NCI-H128 (cell line): ENCODE data around the gene NECTIN3.

ENCODE experiments used
- DNase-seq: peaks from one replicate; lab custom pipeline; 2025; ENCODE audit not compliant: unreplicated experiment; lab: John Stamatoyannopoulos, UW

The NECTIN3 gene

DNA sequence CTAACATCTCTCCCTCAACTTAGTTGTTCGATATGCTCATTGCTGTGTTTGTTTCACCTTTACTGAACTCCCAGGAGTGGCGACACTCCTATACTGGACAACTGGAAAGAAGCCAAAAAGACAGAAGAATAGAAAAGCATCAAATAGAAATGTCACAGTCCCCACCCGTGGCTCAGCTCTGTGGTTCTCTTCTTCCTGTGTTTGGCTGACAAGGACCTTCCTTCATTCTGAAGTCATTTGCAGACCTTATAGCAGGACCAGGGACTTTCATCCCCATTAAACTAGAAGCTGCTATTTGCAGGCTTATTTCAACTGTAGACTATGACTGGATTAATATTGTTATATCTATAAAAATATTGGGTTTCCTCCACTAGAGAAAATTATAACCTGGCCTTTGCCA, 125.9 kb downstream of the NECTIN3 start:
- DNase-seq = no peak

GRCh38 chr3:111200027-111200426, 128.4 kb downstream of the NECTIN3 start:
- no peak for DNase-seq

DNA sequence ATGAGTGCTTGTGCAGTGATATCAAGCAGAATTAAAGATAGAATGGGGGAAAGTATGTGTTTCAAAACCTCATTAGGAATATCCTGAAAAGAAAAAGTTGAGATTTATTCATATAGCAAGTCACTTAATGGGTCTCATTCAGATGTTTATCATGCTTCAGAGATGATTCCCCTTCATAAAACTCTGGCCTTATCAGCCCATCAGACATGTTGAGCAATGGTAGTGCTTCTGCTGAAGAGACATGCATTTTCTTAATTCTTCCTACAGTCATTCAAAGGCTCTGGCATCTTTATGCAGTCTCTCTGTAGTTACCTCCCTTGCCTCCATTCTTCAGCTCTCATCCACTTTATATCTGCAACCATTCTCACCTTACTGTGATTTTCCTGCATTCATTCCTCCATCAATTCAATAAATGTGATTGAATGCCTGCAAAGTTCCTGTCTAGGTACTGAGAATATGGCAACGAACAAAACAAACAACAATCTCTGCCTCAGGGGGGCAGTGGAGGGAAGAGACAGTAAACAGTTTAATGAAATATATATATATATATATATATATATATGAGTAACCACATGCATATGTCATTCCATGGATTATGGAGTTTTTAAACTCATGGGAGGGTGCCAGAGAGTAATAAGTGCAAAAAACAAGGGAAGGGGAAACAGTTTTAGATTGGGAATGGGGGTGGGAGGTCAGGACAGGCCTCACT, 138.5 kb downstream of the NECTIN3 start:
- DNase-seq = no peak

- DNase-seq = no peak
Measured at GRCh38 chr3:111210866-111211564, 139.4 kb downstream of the NECTIN3 start.

DNA sequence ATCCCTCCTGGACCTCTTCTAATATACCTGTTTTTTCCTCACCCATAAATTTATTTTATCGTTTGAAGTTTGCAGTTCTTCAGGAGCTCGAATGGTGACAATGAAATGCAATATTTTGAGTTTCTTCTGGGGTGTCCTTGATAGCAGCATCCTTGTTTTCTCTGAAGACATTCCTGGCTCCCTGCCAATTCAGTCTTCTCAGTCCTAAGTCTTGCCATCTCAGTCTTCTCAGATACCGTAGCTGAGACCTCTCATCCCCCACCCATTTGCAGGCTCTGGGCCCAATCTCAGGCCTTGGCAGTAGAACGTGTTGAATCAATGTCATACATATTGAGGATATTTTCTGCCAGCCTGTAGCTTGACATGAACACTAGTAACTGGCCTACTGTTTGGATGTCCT, 140.9 kb downstream of the NECTIN3 start:
- DNase-seq = no peak

DNA sequence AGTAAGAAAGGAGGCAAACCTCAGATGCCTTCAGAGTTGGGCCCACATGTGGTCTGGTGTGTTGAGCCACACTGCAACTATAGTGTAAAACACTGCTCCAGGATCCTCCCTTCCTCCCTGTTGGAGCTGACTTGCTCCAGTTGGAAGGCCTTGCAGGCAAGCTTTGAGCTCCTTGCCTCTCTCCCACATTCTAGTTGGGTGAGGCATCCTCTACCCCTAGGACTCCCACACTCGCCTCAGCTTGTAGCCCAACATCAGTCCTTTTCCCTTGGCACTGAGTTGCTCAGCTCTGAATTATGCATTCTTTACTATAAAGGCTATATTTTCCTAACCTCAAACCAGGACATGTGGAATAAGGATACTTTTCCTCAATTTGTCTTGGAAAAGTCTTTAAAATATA, 143.9 kb downstream of the NECTIN3 start:
- DNase-seq = no peak

GRCh38 chr3:111218615-111219014, 147.0 kb downstream of the NECTIN3 start:
- no peak for DNase-seq

DNA sequence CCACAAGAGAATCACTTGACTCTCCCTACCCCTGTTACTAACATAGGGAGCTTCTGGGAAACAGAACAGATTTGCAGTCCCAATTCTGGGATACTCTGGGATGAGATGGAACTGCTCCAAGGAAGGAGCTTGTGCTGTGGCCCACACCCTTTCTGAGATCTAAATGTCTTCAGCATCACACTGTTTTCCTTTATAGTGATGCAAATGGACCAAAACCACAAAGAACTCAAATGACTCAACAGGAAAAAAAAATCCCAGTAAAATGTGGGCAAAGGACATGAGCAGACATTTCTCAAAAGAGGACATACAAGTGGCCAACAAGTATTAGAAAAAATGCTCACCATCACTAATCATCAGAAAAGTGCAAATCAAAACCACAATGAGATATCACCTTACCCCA, 155.6 kb downstream of the NECTIN3 start:
- DNase-seq = no peak

DNA sequence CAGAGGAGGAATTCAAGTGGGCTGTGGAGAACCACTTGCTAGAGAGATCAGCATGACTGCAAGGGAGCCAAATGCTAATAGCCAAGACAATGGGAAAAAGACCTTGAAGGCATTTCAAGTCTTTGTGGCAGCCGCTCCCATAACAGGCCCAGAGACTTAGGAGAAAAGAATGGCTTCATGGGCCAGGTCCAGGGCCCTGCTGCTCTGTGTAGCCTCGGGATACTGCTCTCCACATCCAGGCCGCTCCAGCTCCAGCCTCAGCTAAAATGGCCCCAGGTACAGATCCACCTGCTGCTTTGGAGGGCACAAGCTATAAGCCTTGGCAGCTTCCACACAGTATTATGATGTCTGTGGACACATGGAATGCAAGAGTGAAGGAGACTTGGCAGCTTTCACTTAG, 157.7 kb downstream of the NECTIN3 start:
- DNase-seq = no peak

GRCh38 chr3:111236836-111237713, 165.5 kb downstream of the NECTIN3 start:
- no peak for DNase-seq

GRCh38 chr3:111237946-111238345, 166.3 kb downstream of the NECTIN3 start:
- DNase-seq = no peak

DNA sequence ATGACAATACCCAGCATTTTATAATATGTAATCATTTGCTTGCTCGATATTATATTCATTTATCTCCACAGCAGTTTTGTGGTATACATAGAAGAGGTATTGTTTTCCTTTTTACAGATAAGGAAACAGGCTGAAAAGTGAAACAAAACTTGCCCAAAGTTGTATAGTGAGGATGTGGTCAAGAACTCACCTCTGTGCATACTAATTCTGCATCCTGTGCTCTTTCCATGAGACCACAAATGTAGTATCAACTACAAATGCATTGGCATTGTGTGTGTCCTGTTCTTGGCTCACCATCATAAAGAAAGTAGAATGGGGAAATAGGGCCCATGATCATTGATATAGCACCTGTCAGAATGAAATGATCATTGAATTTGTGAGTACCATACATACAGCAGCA, 167.3 kb downstream of the NECTIN3 start:
- DNase-seq = no peak

GRCh38 chr3:111241960-111242359, 170.3 kb downstream of the NECTIN3 start:
- DNase-seq = no peak
